SK-N-SH (cell line): ENCODE results near the gene LRRC2. TPM values are rescaled to one million over a fixed set of nuclear protein-coding genes. Genes with fewer than 3 reads are reported as not detected.

ENCODE experiments used
- CTCF ChIA-PET: fragments of 300-600, 350-600 bp; formaldehyde crosslinking; extraction: SDS; loops from one replicate; lab custom pipeline; 2021; lab: Yijun Ruan, JAX
- POLR2A ChIA-PET: fragments of 350-600 bp; sonication (Branson Sonifier 250); formaldehyde crosslinking; extraction: SDS; loops from one replicate; lab custom pipeline; 2020; ENCODE audit warnings: antibody characterized with exemption, inconsistent platforms; lab: Yijun Ruan, JAX
- DNase-seq: peaks from one replicate; pipeline ENCODE4 v3.0.0; 2012
- H2AFZ ChIP-seq: fragments of 200-600 bp; sonication (generic); 2 replicates; pipeline ENCODE4 v1.8.1; 2016; ENCODE audit warnings: antibody characterized with exemption, mild to moderate bottlenecking, low read depth
- H3F3A ChIP-seq: fragments of 200-600 bp; sonication (generic); replicated peaks from 2 replicates; pipeline ENCODE3; 2016; ENCODE audit warnings: antibody characterized with exemption, mild to moderate bottlenecking; ENCODE audit not compliant: insufficient read depth
- H3K27ac ChIP-seq, 2 experiments: fragments of 200-500 bp in 1 of 2; fragments of 200-600 bp in 1 of 2; sonication (Bioruptor generic) in 1 of 2; sonication (generic), shearing (Covaris generic) in 1 of 2; 2 replicates each; pipeline versions ENCODE4 v1.5.1 to v1.6.1; 2014 to 2016; ENCODE audit warnings: low read depth in 2 of 2, inconsistent platforms in 1 of 2, low read length in 1 of 2, mild to moderate bottlenecking in 1 of 2, mixed read lengths in 1 of 2
- H3K27me3 ChIP-seq: fragments of 200-600 bp; sonication (generic), shearing (Covaris generic); 2 replicates; pipeline ENCODE4 v1.6.1; 2016; ENCODE audit warnings: mixed run types; ENCODE audit not compliant: insufficient read depth
- H3K36me3 ChIP-seq, 2 experiments: fragments of 200-500 bp in 1 of 2; fragments of 200-600 bp in 1 of 2; sonication (Bioruptor generic) in 1 of 2; sonication (generic) in 1 of 2; replicated peaks in 1 of 2; 2 replicates each; pipeline versions ENCODE3 to v1.5.1; 2014 to 2016; ENCODE audit warnings: low read length in 1 of 2, mild to moderate bottlenecking in 1 of 2; ENCODE audit not compliant: insufficient read depth in 2 of 2, control insufficient read depth in 1 of 2
- H3K4me1 ChIP-seq, 2 experiments: fragments of 200-500 bp in 1 of 2; fragments of 200-600 bp in 1 of 2; sonication (Bioruptor generic) in 1 of 2; sonication (generic), shearing (Covaris generic) in 1 of 2; 2 replicates each; pipeline versions ENCODE4 v1.5.1 to v1.6.1; 2014 to 2016; ENCODE audit warnings: low read depth in 1 of 2, low read length in 1 of 2, mixed run types in 1 of 2; ENCODE audit not compliant: insufficient read depth in 2 of 2, control insufficient read depth in 1 of 2
- H3K4me2 ChIP-seq: fragments of 200-600 bp; sonication (generic), shearing (Covaris generic); 2 replicates; pipeline ENCODE4 v1.6.1; 2017; ENCODE audit warnings: mixed run types
- H3K4me3 ChIP-seq, 2 experiments: fragments of 200-500 bp in 1 of 2; fragments of 200-600 bp in 1 of 2; sonication (Bioruptor generic) in 1 of 2; sonication (generic), shearing (Covaris generic) in 1 of 2; 2 replicates each; pipeline versions ENCODE4 v1.5.1 to v1.8.1; 2014 to 2016; ENCODE audit warnings: low read depth in 2 of 2, inconsistent platforms in 1 of 2, low read length in 1 of 2, mild to moderate bottlenecking in 1 of 2, mixed read lengths in 1 of 2, moderate library complexity in 1 of 2
- H3K79me2 ChIP-seq: fragments of 200-600 bp; sonication (generic); 2 replicates; pipeline ENCODE4 v1.8.1; 2017; ENCODE audit warnings: mild to moderate bottlenecking; ENCODE audit not compliant: insufficient read depth
- H3K9ac ChIP-seq: fragments of 200-600 bp; sonication (generic); 2 replicates; pipeline ENCODE4 v1.6.1; 2017; ENCODE audit warnings: mixed run types
- H3K9me2 ChIP-seq: fragments of 200-600 bp; sonication (generic); 2 replicates; pipeline ENCODE4 v1.6.1; 2017; ENCODE audit warnings: mixed run types
- H3K9me3 ChIP-seq: fragments of 200-600 bp; sonication (generic); 2 replicates; pipeline ENCODE4 v1.6.1; 2017; ENCODE audit warnings: mixed run types, mild to moderate bottlenecking, moderate library complexity
- H4K20me1 ChIP-seq: fragments of 200-600 bp; sonication (generic); 2 replicates; pipeline ENCODE4 v1.6.1; 2017; ENCODE audit warnings: mild to moderate bottlenecking, mixed run types; ENCODE audit not compliant: insufficient read depth
- CHD2 ChIP-seq: fragments of 150-350 bp; IDR thresholded peaks from 2 replicates; pipeline ENCODE4 v1.6.1; 2018; ENCODE audit warnings: low read length; ENCODE audit not compliant: partially characterized antibody
- FOXM1 ChIP-seq: IDR thresholded peaks from 2 replicates; pipeline ENCODE4 v1.4.0; 2012; ENCODE audit warnings: low read depth, mild to moderate bottlenecking
- GABPA ChIP-seq: IDR thresholded peaks from 2 replicates; pipeline ENCODE4 v1.4.0; 2012; ENCODE audit warnings: low read depth, mild to moderate bottlenecking
- GATA2 ChIP-seq: sonication (generic); formaldehyde crosslinking; IDR thresholded peaks from 2 replicates; pipeline ENCODE4 v1.5.0; 2020; ENCODE audit warnings: mild to moderate bottlenecking, missing genetic modification reagents
- JUND ChIP-seq: IDR thresholded peaks from 2 replicates; pipeline ENCODE4 v1.4.0; 2012
- MXI1 ChIP-seq: IDR thresholded peaks from 2 replicates; pipeline ENCODE4 v1.6.1; 2012; ENCODE audit warnings: mild to moderate bottlenecking, low read depth, low read length, improper control_type of control experiment
- NRF1 ChIP-seq: IDR thresholded peaks from 2 replicates; pipeline ENCODE4 v1.6.1; 2012; ENCODE audit warnings: low read depth, mild to moderate bottlenecking, low read length
- POLR2AphosphoS5 ChIP-seq: IDR thresholded peaks from 2 replicates; pipeline ENCODE4 v1.6.1; 2012; ENCODE audit warnings: low read depth, low read length
- RAD21 ChIP-seq: IDR thresholded peaks from 2 replicates; pipeline ENCODE4 v1.6.1; 2012; ENCODE audit warnings: mild to moderate bottlenecking, low read length
- RCOR1 ChIP-seq: fragments of 150-350 bp; IDR thresholded peaks from 2 replicates; pipeline ENCODE4 v1.6.1; 2017; ENCODE audit warnings: antibody characterized with exemption, low read length
- RXRA ChIP-seq: IDR thresholded peaks from 2 replicates; pipeline ENCODE4 v1.4.0; 2012; ENCODE audit warnings: low read depth, mild to moderate bottlenecking, borderline replicate concordance
- SMC3 ChIP-seq: IDR thresholded peaks from 2 replicates; pipeline ENCODE4 v1.6.1; 2012; ENCODE audit warnings: low read depth, low read length, improper control_type of control experiment
- TAF1 ChIP-seq: IDR thresholded peaks from 2 replicates; pipeline ENCODE4 v1.6.1; 2012; ENCODE audit warnings: low read depth, mild to moderate bottlenecking, low read length, moderate library complexity, borderline replicate concordance
- YY1 ChIP-seq: IDR thresholded peaks from 2 replicates; pipeline ENCODE4 v1.4.0; 2012; ENCODE audit warnings: low read depth, mild to moderate bottlenecking
- WGBS: methylation state at CpG from one replicate; pipeline ENCODE4 v1.1.6; 2017; ENCODE audit warnings: low lambda C conversion rate; 5-methylcytosine and 5-hydroxymethylcytosine counted together
- polyA plus RNA-seq, 3 experiments: library from polyadenylated mRNA; depleted of rRNA; stranded (reverse); fragments of >200 nt; gene quantifications; 2 replicates each; pipeline ENCODE4 v1.2.3, GENCODE V29; 2012
- TF ChIP-seq, protein P1 (sequence below): IDR thresholded peaks from 2 replicates; pipeline ENCODE4 v1.4.0; 2012; ENCODE audit warnings: low read depth, borderline replicate concordance
- TF ChIP-seq, protein P2 (sequence below): IDR thresholded peaks from 2 replicates; pipeline ENCODE4; 2012

LRRC2 gene
- polyA plus RNA-seq, 1 of the 3 experiments (the other 2 are of a cell fraction) = 0.13 TPM

DNA sequence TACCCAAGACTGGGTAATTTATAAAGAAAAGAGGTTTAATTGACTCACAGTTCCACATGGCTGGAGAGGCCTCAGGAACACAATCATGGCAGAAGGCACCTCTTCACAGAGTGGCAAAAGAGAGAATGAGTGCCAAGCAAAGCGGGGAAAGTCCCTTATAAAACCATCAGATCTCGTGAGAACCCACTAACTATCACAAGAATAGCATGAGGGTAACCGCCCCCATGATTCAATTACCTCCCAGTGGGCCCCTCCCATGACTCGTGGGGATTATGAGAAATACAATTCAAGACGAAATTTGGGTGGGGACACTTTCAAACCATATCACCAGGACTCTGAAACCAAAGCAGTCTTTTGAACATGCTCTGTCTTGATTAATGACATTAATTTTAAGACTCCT, 61.3 kb downstream of the LRRC2 start:
- no peaks in the 10 kb centered on the region for H3K9me3 ChIP-seq
- DNase-seq = no peak
- H3K4me1 ChIP-seq = peaks cover 0 to 6% of the 10 kb centered on the region in 2 experiments; a peak in 1 of 4 replicates
- H3K4me3 ChIP-seq = no peak overlapping the region
- H3K27ac ChIP-seq = no peak overlapping the region
- H3K4me2 ChIP-seq = no peak overlapping the region
- no peaks in the 10 kb centered on the region for H3F3A ChIP-seq
- no peak overlapping the region for H3K9ac ChIP-seq
- H3K79me2 ChIP-seq = no peaks in the 10 kb centered on the region
- no peaks in the 10 kb centered on the region for H3K27me3 ChIP-seq
- ChIA-PET POLR2A (no interaction called here), CTCF (interaction anchor here (1.3 kb wide), 1 partner anchor 16 kb away, joined by 3 read pairs; no protein-coding TSS in a partner anchor)
- TF ChIP-seq RXRA (no peak), TAF1 (no peak), GATA2 (no peak)
- no peaks in the 10 kb centered on the region for H3K9me2 ChIP-seq
- no peak overlapping the region for H2AFZ ChIP-seq
- WGBS = 33% methylated on average over 5 of the region's 5 CpGs
- no peaks in the 10 kb centered on the region for H4K20me1 ChIP-seq
- H3K36me3 ChIP-seq = no peaks in the 10 kb centered on the region

DNA sequence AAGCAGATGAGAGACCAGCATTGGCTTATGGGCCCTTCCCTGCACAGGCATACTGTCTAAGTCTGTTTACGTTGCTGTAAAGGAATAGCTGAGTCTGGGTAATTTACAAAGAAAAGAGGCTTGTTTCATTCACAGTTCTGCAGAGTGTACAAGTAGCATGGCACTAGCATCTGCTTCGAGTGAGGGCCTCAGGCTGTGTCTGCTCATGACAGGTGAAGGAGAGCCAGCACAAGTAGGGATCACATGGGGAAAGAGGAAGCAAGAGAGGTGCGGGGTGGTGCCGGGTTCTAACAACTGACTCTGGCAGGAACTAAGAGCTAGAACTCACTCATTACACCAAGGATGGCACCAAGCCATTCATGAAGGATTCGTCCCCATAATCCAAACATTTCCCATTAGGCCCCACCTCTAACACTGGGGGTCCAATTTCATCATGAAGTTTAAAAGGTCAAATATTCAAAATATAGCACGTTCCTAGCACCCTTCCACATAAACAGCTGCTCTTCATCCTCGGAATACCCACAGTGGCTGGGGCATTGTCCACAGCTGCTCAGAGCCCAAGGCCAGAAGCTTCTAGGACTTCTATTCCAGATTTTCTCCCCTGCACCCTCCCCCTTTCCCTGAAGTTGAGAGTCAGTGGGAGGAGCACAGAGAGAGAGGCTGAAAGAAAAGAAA, 62.8 kb downstream of the LRRC2 start:
- Histone ChIP-seq H2AFZ (no peak overlapping the region), H3K4me3 (no peak overlapping the region), H4K20me1 (no peaks in the 10 kb centered on the region), H3K79me2 (no peaks in the 10 kb centered on the region), H3K27me3 (no peaks in the 10 kb centered on the region)
- TF ChIP-seq RCOR1 (no peak), POLR2AphosphoS5 (no peak), YY1 (no peak), RAD21 (no peak), FOXM1 (no peak), CHD2 (no peak), SMC3 (no peak), NRF1 (no peak), MXI1 (no peak), JUND (no peak), GABPA (no peak)
- TF ChIP-seq, protein P1, sequence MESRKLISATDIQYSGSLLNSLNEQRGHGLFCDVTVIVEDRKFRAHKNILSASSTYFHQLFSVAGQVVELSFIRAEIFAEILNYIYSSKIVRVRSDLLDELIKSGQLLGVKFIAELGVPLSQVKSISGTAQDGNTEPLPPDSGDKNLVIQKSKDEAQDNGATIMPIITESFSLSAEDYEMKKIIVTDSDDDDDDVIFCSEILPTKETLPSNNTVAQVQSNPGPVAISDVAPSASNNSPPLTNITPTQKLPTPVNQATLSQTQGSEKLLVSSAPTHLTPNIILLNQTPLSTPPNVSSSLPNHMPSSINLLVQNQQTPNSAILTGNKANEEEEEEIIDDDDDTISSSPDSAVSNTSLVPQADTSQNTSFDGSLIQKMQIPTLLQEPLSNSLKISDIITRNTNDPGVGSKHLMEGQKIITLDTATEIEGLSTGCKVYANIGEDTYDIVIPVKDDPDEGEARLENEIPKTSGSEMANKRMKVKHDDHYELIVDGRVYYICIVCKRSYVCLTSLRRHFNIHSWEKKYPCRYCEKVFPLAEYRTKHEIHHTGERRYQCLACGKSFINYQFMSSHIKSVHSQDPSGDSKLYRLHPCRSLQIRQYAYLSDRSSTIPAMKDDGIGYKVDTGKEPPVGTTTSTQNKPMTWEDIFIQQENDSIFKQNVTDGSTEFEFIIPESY = no peak
- TF ChIP-seq, protein P2, sequence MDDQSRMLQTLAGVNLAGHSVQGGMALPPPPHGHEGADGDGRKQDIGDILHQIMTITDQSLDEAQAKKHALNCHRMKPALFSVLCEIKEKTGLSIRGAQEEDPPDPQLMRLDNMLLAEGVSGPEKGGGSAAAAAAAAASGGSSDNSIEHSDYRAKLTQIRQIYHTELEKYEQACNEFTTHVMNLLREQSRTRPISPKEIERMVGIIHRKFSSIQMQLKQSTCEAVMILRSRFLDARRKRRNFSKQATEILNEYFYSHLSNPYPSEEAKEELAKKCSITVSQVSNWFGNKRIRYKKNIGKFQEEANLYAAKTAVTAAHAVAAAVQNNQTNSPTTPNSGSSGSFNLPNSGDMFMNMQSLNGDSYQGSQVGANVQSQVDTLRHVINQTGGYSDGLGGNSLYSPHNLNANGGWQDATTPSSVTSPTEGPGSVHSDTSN = no peak
- TF ChIP-seq, all 33 proteins: peak for 0
- ChIA-PET CTCF (interaction anchor here (0.6 to 8.7 kb wide), 4 partner anchors 13 to 1298 kb away, joined by 3 to 108 read pairs (median 4); partner anchors contain the start of gene LRRC2), POLR2A (no interaction called here)
- 55% methylated on average over 7 of the region's 7 CpGs for WGBS
- Histone ChIP-seq H3K36me3 (no peaks in the 10 kb centered on the region), H3K9ac (no peak overlapping the region), H3K27ac (no peak overlapping the region), H3K9me3 (no peaks in the 10 kb centered on the region), H3F3A (no peaks in the 10 kb centered on the region), H3K9me2 (no peaks in the 10 kb centered on the region), H3K4me2 (no peak overlapping the region), H3K4me1 (peaks cover 0 to 6% of the 10 kb centered on the region in 2 experiments; a peak in 1 of 4 replicates)
- DNase-seq = no peak
